Mesendoderm (in vitro differentiated cells): ENCODE data around the gene CNTN5.
A peak's percentile ranks its signal among the peaks of the same experiment; 100 is the strongest.

ENCODE experiments used
- DNase-seq: peaks from one replicate; pipeline ENCODE4 v3.0.0; 2013
- H2AK5ac ChIP-seq: 2 replicates; pipeline ENCODE4 v1.6.1; 2013; ENCODE audit warnings: low read length, inconsistent platforms
- H2BK120ac ChIP-seq: 2 replicates; pipeline ENCODE4 v1.6.1; 2013; ENCODE audit warnings: low read depth, mild to moderate bottlenecking, low read length, moderate library complexity, mixed read lengths
- H2BK15ac ChIP-seq: replicated peaks from 2 replicates; pipeline ENCODE4 v1.6.1; 2013; ENCODE audit warnings: low read depth, mild to moderate bottlenecking, moderate library complexity
- H2BK5ac ChIP-seq: 2 replicates; pipeline ENCODE4 v1.6.1; 2013; ENCODE audit warnings: low read length, inconsistent platforms
- H3K18ac ChIP-seq: 2 replicates; pipeline ENCODE4 v1.6.1; 2013; ENCODE audit warnings: mild to moderate bottlenecking, low read length, mixed read lengths
- H3K23ac ChIP-seq: one replicate; pipeline ENCODE4 v1.6.1; 2013; ENCODE audit warnings: low read length
- H3K27ac ChIP-seq: 2 replicates; pipeline ENCODE4 v1.5.1; 2013; ENCODE audit warnings: low read depth, mild to moderate bottlenecking, inconsistent platforms, low read length, moderate library complexity
- H3K27me3 ChIP-seq: 2 replicates; pipeline ENCODE4 v1.6.1; 2013; ENCODE audit warnings: low read length, control low read depth, mild to moderate bottlenecking, inconsistent platforms; ENCODE audit not compliant: insufficient read depth, poor library complexity
- H3K36me3 ChIP-seq: 2 replicates; pipeline ENCODE4 v1.6.1; 2013; ENCODE audit warnings: low read length, inconsistent platforms; ENCODE audit not compliant: control insufficient read depth, insufficient read depth
- H3K4ac ChIP-seq: one replicate; pipeline ENCODE4 v1.6.1; 2013; ENCODE audit warnings: low read depth, mild to moderate bottlenecking, low read length, moderate library complexity
- H3K4me1 ChIP-seq: 2 replicates; pipeline ENCODE4 v1.6.1; 2013; ENCODE audit warnings: low read depth, low read length, inconsistent platforms; ENCODE audit not compliant: control insufficient read depth
- H3K4me2 ChIP-seq: 2 replicates; pipeline ENCODE4 v1.6.1; 2013; ENCODE audit warnings: low read length
- H3K4me3 ChIP-seq: 2 replicates; pipeline ENCODE4 v1.5.1; 2013; ENCODE audit warnings: mild to moderate bottlenecking, low read length
- H3K56ac ChIP-seq: one replicate; pipeline ENCODE4 v1.6.1; 2013; ENCODE audit warnings: low read length
- H3K79me1 ChIP-seq: 2 replicates; pipeline ENCODE4 v1.6.1; 2013; ENCODE audit warnings: low read length, inconsistent platforms
- H3K79me2 ChIP-seq: 2 replicates; pipeline ENCODE4 v1.6.1; 2013; ENCODE audit warnings: mild to moderate bottlenecking, low read length; ENCODE audit not compliant: control insufficient read depth, insufficient read depth
- H3K9ac ChIP-seq: 2 replicates; pipeline ENCODE4 v1.6.1; 2013; ENCODE audit warnings: low read length, inconsistent platforms
- H4K5ac ChIP-seq: one replicate; pipeline ENCODE4 v1.6.1; 2013; ENCODE audit warnings: low read length
- H4K8ac ChIP-seq: one replicate; pipeline ENCODE4 v1.6.1; 2013; ENCODE audit warnings: low read depth, mild to moderate bottlenecking, control low read depth, low read length, moderate library complexity
- WGBS: extraction: QIAGEN DNeasy Blood & Tissue Kit; methylation state at CpG from one replicate; pipeline ENCODE4 v1.1.7; 2013; ENCODE audit warnings: low lambda C conversion rate, missing lambda C conversion rate; ENCODE audit not compliant: insufficient coverage; ENCODE audit errors: extremely low coverage; 5-methylcytosine and 5-hydroxymethylcytosine counted together

The CNTN5 gene

GRCh38 chr11:100068116-100068515 is 1047.4 kb downstream of the CNTN5 start:
- Histone ChIP-seq H3K4me1 (no peaks in the 10 kb centered on the region), H3K18ac (no peak overlapping the region), H2BK5ac (no peak overlapping the region), H4K8ac (no peak overlapping the region), H4K5ac (no peak overlapping the region), H3K79me2 (no peaks in the 10 kb centered on the region), H3K79me1 (no peaks in the 10 kb centered on the region), H3K23ac (no peak overlapping the region), H2AK5ac (no peak overlapping the region), H3K56ac (no peak overlapping the region), H2BK120ac (no peak overlapping the region), H3K4me2 (no peak overlapping the region), H3K9ac (no peak overlapping the region), H3K4ac (no peak overlapping the region), H3K4me3 (no peak overlapping the region), H3K27me3 (no peaks in the 10 kb centered on the region), H2BK15ac (no peak overlapping the region), H3K27ac (no peak overlapping the region), H3K36me3 (no peaks in the 10 kb centered on the region)
- no CpG with 5 or more reads among the region's 4 CpGs for WGBS
- no peak for DNase-seq

DNA sequence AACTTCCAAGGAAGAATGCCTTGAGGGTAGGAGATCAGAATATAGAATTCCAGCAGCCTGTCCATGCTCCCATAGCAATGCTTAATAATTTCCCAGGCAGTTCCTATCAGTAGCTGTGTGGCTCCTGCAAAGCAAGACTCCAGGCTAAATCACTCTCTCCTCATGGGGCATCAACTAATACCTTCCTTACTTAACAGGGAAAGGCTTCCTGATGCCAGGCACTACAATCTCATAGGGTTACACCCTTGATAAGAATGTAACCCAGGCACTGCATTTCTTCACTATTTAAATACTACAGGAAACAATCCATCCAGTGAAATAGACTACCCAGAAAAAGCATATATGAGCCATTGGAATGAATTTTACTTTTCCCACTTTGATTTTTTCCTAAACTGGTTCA is 1051.4 kb downstream of the CNTN5 start:
- H3K79me1 ChIP-seq: no peaks in the 10 kb centered on the region
- no peak overlapping the region for H2BK5ac ChIP-seq
- H3K23ac ChIP-seq: no peak overlapping the region
- H4K5ac ChIP-seq: no peak overlapping the region
- no peaks in the 10 kb centered on the region for H3K4me1 ChIP-seq
- DNase-seq: peak; percentile 36
- H3K27me3 ChIP-seq: no peaks in the 10 kb centered on the region
- no peak overlapping the region for H2BK120ac ChIP-seq
- H2BK15ac ChIP-seq: no peak overlapping the region
- no peak overlapping the region for H3K18ac ChIP-seq
- no peak overlapping the region for H3K4me3 ChIP-seq
- no peak overlapping the region for H3K4ac ChIP-seq
- no peak overlapping the region for H2AK5ac ChIP-seq
- H3K79me2 ChIP-seq: no peaks in the 10 kb centered on the region
- H3K4me2 ChIP-seq: no peak overlapping the region
- H3K56ac ChIP-seq: no peak overlapping the region
- H3K9ac ChIP-seq: no peak overlapping the region
- no peak overlapping the region for H4K8ac ChIP-seq
- H3K27ac ChIP-seq: no peak overlapping the region
- no peaks in the 10 kb centered on the region for H3K36me3 ChIP-seq

- H3K56ac ChIP-seq: no peak overlapping the region
- H4K8ac ChIP-seq: no peak overlapping the region
- H3K4me1 ChIP-seq: no peaks in the 10 kb centered on the region
- no peak overlapping the region for H3K4me2 ChIP-seq
- no peak overlapping the region for H3K23ac ChIP-seq
- no peak overlapping the region for H2BK120ac ChIP-seq
- no peak overlapping the region for H3K27ac ChIP-seq
- DNase-seq: peak; percentile 24
- no peak overlapping the region for H2AK5ac ChIP-seq
- no peak overlapping the region for H3K18ac ChIP-seq
- no peak overlapping the region for H3K4ac ChIP-seq
- no peak overlapping the region for H2BK5ac ChIP-seq
- H3K4me3 ChIP-seq: no peak overlapping the region
- no CpG with 5 or more reads among the region's 2 CpGs for WGBS
- H4K5ac ChIP-seq: no peak overlapping the region
- H3K79me1 ChIP-seq: no peaks in the 10 kb centered on the region
- no peak overlapping the region for H3K9ac ChIP-seq
- no peaks in the 10 kb centered on the region for H3K79me2 ChIP-seq
- no peaks in the 10 kb centered on the region for H3K27me3 ChIP-seq
- no peak overlapping the region for H2BK15ac ChIP-seq
- H3K36me3 ChIP-seq: no peaks in the 10 kb centered on the region
These were observed 1059.6 kb downstream of the CNTN5 start for GRCh38 chr11:100080381-100080780.

GRCh38 chr11:100080821-100081220 is 1060.1 kb downstream of the CNTN5 start:
- no peaks in the 10 kb centered on the region for H3K79me1 ChIP-seq
- H3K79me2 ChIP-seq: no peaks in the 10 kb centered on the region
- no peak overlapping the region for H3K4ac ChIP-seq
- DNase-seq: no peak
- no peak overlapping the region for H3K23ac ChIP-seq
- H4K8ac ChIP-seq: no peak overlapping the region
- H2BK5ac ChIP-seq: no peak overlapping the region
- no peak overlapping the region for H3K56ac ChIP-seq
- no peak overlapping the region for H4K5ac ChIP-seq
- H3K4me1 ChIP-seq: no peaks in the 10 kb centered on the region
- no peak overlapping the region for H2BK120ac ChIP-seq
- no peaks in the 10 kb centered on the region for H3K36me3 ChIP-seq
- no peak overlapping the region for H3K4me2 ChIP-seq
- H3K27ac ChIP-seq: no peak overlapping the region
- H2BK15ac ChIP-seq: no peak overlapping the region
- no peak overlapping the region for H2AK5ac ChIP-seq
- no peaks in the 10 kb centered on the region for H3K27me3 ChIP-seq
- H3K9ac ChIP-seq: no peak overlapping the region
- no peak overlapping the region for H3K18ac ChIP-seq
- no peak overlapping the region for H3K4me3 ChIP-seq

- Histone ChIP-seq H4K8ac (no peak overlapping the region), H3K4me1 (no peaks in the 10 kb centered on the region), H3K79me2 (no peaks in the 10 kb centered on the region), H3K36me3 (no peaks in the 10 kb centered on the region), H3K9ac (no peak overlapping the region), H2BK15ac (no peak overlapping the region), H3K4me3 (no peak overlapping the region), H3K4ac (no peak overlapping the region), H3K4me2 (no peak overlapping the region), H3K27me3 (no peaks in the 10 kb centered on the region), H3K27ac (no peak overlapping the region), H3K79me1 (no peaks in the 10 kb centered on the region), H2BK120ac (no peak overlapping the region), H3K18ac (no peak overlapping the region), H3K56ac (no peak overlapping the region), H3K23ac (no peak overlapping the region), H2AK5ac (no peak overlapping the region), H4K5ac (no peak overlapping the region), H2BK5ac (no peak overlapping the region)
- DNase-seq: no peak
- no CpG with 5 or more reads among the region's 2 CpGs for WGBS
These were observed 1072.9 kb downstream of the CNTN5 start for GRCh38 chr11:100093698-100094097.

DNA sequence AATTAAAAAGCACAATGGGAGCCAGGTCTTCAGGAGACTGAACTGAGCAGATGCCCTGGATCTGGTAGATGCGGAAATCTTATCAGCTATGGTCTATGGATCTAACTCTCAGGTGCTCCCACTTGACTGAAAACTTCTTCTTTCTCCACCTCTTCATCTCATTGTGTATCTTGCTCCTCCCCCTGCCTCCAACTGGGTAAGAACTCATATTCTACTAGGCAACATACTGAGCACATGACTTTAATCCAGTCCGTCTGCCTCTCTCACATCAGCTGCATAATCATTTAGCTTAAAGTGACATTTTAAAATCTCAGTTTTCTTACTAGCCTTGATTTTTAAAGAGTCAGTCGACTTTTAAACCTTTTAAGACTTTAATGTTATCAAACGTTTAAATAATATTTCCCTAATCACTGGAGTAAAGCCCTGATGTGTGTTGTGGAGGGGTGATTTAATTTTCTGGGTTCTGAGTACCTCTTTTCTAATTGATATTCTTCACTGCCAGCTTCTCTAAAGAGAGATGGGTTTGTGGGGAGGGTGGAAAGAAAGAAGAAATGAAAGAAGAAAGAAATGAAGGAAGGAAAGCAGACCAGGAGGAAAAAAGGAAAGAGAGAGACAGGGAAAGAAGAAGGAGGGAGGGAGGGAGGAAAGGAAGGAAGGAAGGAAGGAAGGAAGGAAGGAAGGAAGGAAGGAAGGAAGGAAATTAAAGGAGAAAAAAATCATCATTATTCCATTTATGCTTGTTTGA is 1073.5 kb downstream of the CNTN5 start:
- H3K4me1 ChIP-seq: no peaks in the 10 kb centered on the region
- no peak overlapping the region for H3K18ac ChIP-seq
- H3K9ac ChIP-seq: no peak overlapping the region
- H3K4me2 ChIP-seq: no peak overlapping the region
- no peak overlapping the region for H4K8ac ChIP-seq
- H3K27me3 ChIP-seq: no peaks in the 10 kb centered on the region
- no peak overlapping the region for H2AK5ac ChIP-seq
- H2BK15ac ChIP-seq: no peak overlapping the region
- H3K4me3 ChIP-seq: no peak overlapping the region
- H2BK120ac ChIP-seq: no peak overlapping the region
- no peak for DNase-seq
- H3K79me2 ChIP-seq: no peaks in the 10 kb centered on the region
- H3K4ac ChIP-seq: no peak overlapping the region
- no peaks in the 10 kb centered on the region for H3K79me1 ChIP-seq
- H3K27ac ChIP-seq: no peak overlapping the region
- WGBS: no CpG with 5 or more reads among the region's 4 CpGs
- no peak overlapping the region for H2BK5ac ChIP-seq
- H3K23ac ChIP-seq: no peak overlapping the region
- H3K36me3 ChIP-seq: no peaks in the 10 kb centered on the region
- H4K5ac ChIP-seq: no peak overlapping the region
- H3K56ac ChIP-seq: no peak overlapping the region
